Effector memory CD8-positive, alpha-beta T cell (primary cell): Measurements from ENCODE around the gene CNPY1.
A peak's percentile ranks its signal among the peaks of the same experiment; 100 is the strongest.

Experiments used
- ATAC-seq: fragments of 150-1000 bp; cut with Tn5 transposase; replicated peaks from 2 replicates; pipeline ENCODE4 v1.10.0; 2021; ENCODE audit warnings: mild to moderate bottlenecking, moderate library complexity
- DNase-seq, 3 experiments: peaks; one replicate each; pipeline ENCODE4 v3.0.0; 2021
- H3K27ac Mint-ChIP-seq, 2 donors: one replicate each; pipeline ENCODE4 v1.8.0; 2022; ENCODE audit warnings: mild to moderate bottlenecking in 2 of 2, mixed read lengths in 2 of 2, moderate library complexity in 2 of 2
- H3K27me3 Mint-ChIP-seq, 2 donors: one replicate each; pipeline ENCODE4 v1.8.0; 2022; ENCODE audit warnings: mixed read lengths in 2 of 2
- H3K36me3 Mint-ChIP-seq: one replicate; pipeline ENCODE4 v1.8.0; 2022; ENCODE audit warnings: mild to moderate bottlenecking, moderate library complexity, mixed read lengths; ENCODE audit not compliant: insufficient read depth
- H3K4me1 Mint-ChIP-seq, 2 donors: one replicate each; pipeline ENCODE4 v1.8.0; 2022; ENCODE audit warnings: low read depth in 2 of 2, mixed read lengths in 2 of 2
- H3K4me3 Mint-ChIP-seq, 2 donors: one replicate each; pipeline ENCODE4 v1.8.0; 2022; ENCODE audit warnings: mild to moderate bottlenecking in 2 of 2, mixed read lengths in 2 of 2, moderate library complexity in 2 of 2
- H3K9me3 Mint-ChIP-seq, 2 donors: one replicate each; pipeline ENCODE4 v1.8.0; 2022; ENCODE audit warnings: mixed read lengths in 2 of 2

The CNPY1 gene

DNA sequence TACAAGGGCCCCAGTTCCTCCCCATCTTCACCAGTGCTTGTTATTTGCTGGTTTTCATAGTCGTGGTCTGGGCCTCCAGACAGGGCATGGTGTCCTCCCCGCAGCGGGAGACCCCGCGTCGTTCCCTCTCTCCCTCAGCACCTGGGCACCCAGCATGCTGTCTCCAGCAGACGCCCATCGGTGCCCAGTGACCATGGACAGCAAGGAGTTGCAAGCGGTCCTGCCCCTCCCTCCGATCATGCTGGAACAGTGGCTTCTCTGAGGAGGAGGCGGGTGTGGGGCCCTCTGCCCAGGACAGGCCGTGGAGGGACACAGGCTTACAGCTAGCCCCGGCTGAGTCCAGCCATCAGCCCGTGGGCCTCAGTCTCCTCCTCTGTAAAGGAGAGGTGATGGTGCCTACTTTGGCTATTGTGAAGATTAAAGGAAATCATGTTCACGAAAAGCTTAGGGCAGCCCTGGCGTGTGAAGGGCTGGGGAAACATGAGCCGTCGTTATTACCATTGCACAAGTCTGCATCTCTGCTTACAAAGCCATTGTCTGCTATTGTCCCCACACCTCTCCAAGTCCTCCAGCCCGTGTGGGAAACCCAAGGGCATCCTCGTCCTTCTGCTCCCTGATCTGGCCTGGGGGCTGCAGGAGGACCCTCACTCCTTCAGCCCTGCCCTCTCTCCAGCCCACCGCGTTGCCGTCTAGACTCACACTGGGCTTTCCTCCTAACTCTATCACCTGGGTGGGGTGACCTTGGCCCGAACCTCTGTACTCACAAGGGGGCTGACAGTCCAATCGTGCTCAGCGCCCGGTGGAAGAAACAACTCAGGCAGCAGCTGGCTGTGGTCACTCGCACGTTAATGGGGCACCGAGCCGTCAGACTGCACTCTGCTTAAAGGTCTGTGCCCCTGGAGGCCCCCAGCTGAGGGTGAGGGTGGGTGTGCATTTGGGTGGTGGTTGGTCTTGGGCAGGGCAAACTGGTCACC lies 58.6 kb downstream of the CNPY1 start:
- peaks cover 0 to 2% of the 10 kb centered on the region in 2 donors for H3K9me3 Mint-ChIP-seq
- no peak for ATAC-seq
- peaks cover 5% of the 10 kb centered on the region for H3K36me3 Mint-ChIP-seq
- no peak overlapping the region for H3K4me3 Mint-ChIP-seq
- peaks cover 40 to 84% of the 10 kb centered on the region in 2 donors for H3K27me3 Mint-ChIP-seq
- no peak for DNase-seq
- H3K27ac Mint-ChIP-seq, result peak overlapping the region in 1 of 2 donors; percentile 22
- H3K4me1 Mint-ChIP-seq, result peaks cover 5 to 13% of the 10 kb centered on the region in 2 donors

- Mint-ChIP-seq H3K27ac (no peak overlapping the region), H3K9me3 (peaks cover 2 to 5% of the 10 kb centered on the region in 2 donors), H3K36me3 (peaks cover 5% of the 10 kb centered on the region), H3K4me1 (peaks cover 5 to 13% of the 10 kb centered on the region in 2 donors), H3K27me3 (peaks cover 34 to 90% of the 10 kb centered on the region in 2 donors), H3K4me3 (no peak overlapping the region)
- DNase-seq, result no peak
- no peak for ATAC-seq
These were observed 59.4 kb downstream of the CNPY1 start for GRCh38 chr7:155486783-155487508.

DNA sequence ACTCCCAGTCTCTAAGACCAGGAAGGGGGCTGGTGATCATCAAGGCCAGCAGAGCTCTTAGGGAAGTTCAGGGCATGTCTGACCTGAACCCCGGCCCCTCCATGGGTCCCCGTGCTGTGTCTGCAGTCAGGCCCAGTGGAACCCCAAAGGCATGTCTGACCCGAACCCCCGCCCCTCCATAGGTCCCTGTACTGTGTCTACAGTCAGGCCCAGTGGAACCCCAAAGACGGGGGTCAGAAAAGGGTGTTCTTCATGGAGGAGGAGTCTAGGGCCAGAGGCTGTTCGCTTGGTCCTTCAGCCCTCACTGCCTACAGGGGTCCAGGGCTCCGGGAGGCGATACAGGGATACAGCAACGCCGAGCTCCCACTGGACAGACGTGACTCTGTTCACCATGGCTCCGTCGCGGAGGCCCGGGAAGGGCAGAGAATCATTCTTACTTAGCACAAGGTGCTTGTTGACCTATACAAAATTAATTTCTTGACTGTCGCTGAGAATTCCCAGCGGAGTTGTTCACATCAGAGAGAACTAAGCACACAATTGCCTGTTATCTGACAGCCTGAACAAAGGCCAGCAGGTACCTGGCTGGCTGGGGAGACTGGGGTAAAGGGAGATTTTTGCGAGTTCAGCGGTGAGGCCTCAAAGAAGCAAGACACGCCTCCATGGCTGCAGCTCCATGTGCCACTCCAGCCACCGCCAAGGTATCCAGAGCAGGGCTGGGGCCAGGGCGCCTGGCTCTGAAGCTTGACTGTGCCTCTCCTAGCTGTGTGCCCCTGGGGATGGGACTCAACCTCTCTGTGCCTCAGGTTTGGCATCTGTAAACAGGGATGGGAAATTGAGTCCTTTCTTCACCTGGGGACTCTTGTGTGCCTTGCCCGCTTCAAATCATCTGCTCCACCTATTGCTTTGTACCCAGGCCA lies 61.6 kb downstream of the CNPY1 start:
- H3K27me3 Mint-ChIP-seq, result peaks cover 22 to 80% of the 10 kb centered on the region in 2 donors
- ATAC-seq (no peak), DNase-seq (no peak)
- peaks cover 0 to 4% of the 10 kb centered on the region in 2 donors for H3K4me1 Mint-ChIP-seq
- H3K36me3 Mint-ChIP-seq, result peaks cover 3% of the 10 kb centered on the region
- peaks cover 0 to 9% of the 10 kb centered on the region in 2 donors for H3K9me3 Mint-ChIP-seq
- no peak overlapping the region for H3K4me3 Mint-ChIP-seq
- no peak overlapping the region for H3K27ac Mint-ChIP-seq

GRCh38 chr7:155483868-155484325 lies 62.5 kb downstream of the CNPY1 start:
- ATAC-seq (no peak), DNase-seq (no peak)
- H3K27me3 Mint-ChIP-seq, result peaks cover 24 to 80% of the 10 kb centered on the region in 2 donors
- peaks cover 0 to 3% of the 10 kb centered on the region in 2 donors for H3K4me1 Mint-ChIP-seq
- H3K27ac Mint-ChIP-seq, result no peak overlapping the region
- H3K36me3 Mint-ChIP-seq, result peaks cover 3% of the 10 kb centered on the region
- no peak overlapping the region for H3K4me3 Mint-ChIP-seq
- H3K9me3 Mint-ChIP-seq, result peaks cover under 1 to 9% of the 10 kb centered on the region in 2 donors

DNA sequence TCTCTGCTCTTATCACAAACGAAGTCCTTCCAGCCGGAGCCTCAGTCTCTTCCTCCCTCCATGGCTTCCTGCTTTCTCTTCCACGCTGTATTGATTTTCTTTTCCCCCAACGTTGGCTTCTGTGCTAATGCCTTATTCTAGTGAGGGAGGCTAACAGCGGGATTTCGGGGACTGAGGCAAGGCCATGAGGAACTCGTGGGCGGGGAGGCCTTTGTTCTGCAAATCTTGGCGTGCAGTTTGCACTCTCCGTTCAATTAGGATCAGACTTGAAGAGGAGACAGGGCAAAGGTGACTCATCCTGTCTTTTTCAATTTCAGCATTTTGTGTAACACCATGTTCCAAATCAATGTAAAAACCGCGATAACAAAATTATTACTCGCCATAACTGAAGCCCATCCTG lies 63.1 kb downstream of the CNPY1 start:
- Mint-ChIP-seq H3K27ac (peak overlapping the region in 1 of 2 donors; percentile 83), H3K36me3 (peaks cover 3% of the 10 kb centered on the region), H3K4me1 (peaks cover 0 to 3% of the 10 kb centered on the region in 2 donors), H3K4me3 (peak overlapping the region in 1 of 2 donors; percentile 12), H3K9me3 (peaks cover 1 to 9% of the 10 kb centered on the region in 2 donors), H3K27me3 (peaks cover 27 to 80% of the 10 kb centered on the region in 2 donors)
- DNase-seq, result no peak
- no peak for ATAC-seq

GRCh38 chr7:155482511-155483183 lies 63.7 kb downstream of the CNPY1 start:
- Mint-ChIP-seq H3K27me3 (peaks cover 25 to 80% of the 10 kb centered on the region in 2 donors), H3K9me3 (peaks cover 1 to 9% of the 10 kb centered on the region in 2 donors), H3K4me1 (peaks cover 0 to 3% of the 10 kb centered on the region in 2 donors), H3K27ac (peak overlapping the region; percentile 39 to 83), H3K4me3 (peak overlapping the region; percentile 53 to 62), H3K36me3 (peaks cover 3% of the 10 kb centered on the region)
- DNase-seq, result peak in 1 of 3 experiments; percentile 14
- ATAC-seq, result peak; percentile 75

DNA sequence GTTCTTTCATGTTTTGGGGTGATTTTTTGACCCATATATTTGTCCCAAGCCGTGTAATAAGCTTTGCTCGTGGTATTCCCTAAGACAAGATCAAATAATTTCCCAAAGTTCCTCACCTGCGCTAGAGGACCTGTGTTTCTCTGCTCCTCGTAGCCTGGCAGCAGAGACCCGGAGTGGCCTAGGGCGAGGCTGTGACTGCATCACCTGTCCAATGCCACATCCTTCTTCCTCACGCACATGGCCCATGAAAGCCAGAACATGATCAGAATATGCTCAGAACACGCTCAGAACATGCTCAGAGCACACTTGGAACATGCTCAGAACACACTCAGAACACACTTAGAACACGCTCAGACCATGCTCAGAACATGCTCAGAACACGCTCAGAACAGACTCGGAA lies 64.6 kb downstream of the CNPY1 start:
- Mint-ChIP-seq H3K4me1 (peaks cover 0 to 3% of the 10 kb centered on the region in 2 donors), H3K9me3 (peaks cover 1 to 9% of the 10 kb centered on the region in 2 donors), H3K27me3 (peaks cover 26 to 83% of the 10 kb centered on the region in 2 donors), H3K36me3 (peaks cover 2% of the 10 kb centered on the region), H3K27ac (no peak overlapping the region), H3K4me3 (no peak overlapping the region)
- ATAC-seq (no peak), DNase-seq (no peak)

GRCh38 chr7:155477476-155477875 lies 68.9 kb downstream of the CNPY1 start:
- DNase-seq, result no peak
- H3K9me3 Mint-ChIP-seq, result peaks cover 1 to 9% of the 10 kb centered on the region in 2 donors
- H3K36me3 Mint-ChIP-seq, result no peaks in the 10 kb centered on the region
- ATAC-seq, result no peak
- no peak overlapping the region for H3K27ac Mint-ChIP-seq
- H3K4me3 Mint-ChIP-seq, result no peak overlapping the region
- peaks cover 61 to 88% of the 10 kb centered on the region in 2 donors for H3K27me3 Mint-ChIP-seq
- no peaks in the 10 kb centered on the region for H3K4me1 Mint-ChIP-seq

DNA sequence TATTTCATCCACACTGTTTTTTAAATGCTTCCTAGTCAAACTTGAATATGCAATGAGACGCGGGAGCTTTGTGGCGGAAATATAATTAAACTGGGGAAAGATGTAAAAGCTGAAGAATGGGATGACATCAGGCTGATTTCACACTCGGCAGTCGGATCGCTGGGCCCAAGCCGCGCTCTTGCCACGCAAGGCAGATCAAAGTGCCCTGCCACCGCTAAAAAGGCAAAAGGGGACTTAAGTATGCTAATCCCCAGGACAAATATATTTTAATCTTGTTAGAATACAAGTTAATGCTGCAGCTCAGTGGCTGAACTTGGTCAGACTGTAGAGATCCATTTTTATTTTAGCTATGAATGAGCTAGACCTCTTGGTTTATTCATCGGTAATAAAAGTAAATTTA lies 74.6 kb downstream of the CNPY1 start:
- H3K27ac Mint-ChIP-seq, result no peak overlapping the region
- H3K27me3 Mint-ChIP-seq, result peaks cover 90 to 100% of the 10 kb centered on the region in 2 donors
- no peaks in the 10 kb centered on the region for H3K9me3 Mint-ChIP-seq
- DNase-seq (no peak), ATAC-seq (no peak)
- H3K4me3 Mint-ChIP-seq, result no peak overlapping the region
- no peaks in the 10 kb centered on the region for H3K36me3 Mint-ChIP-seq
- peaks cover 0 to 4% of the 10 kb centered on the region in 2 donors for H3K4me1 Mint-ChIP-seq

DNA sequence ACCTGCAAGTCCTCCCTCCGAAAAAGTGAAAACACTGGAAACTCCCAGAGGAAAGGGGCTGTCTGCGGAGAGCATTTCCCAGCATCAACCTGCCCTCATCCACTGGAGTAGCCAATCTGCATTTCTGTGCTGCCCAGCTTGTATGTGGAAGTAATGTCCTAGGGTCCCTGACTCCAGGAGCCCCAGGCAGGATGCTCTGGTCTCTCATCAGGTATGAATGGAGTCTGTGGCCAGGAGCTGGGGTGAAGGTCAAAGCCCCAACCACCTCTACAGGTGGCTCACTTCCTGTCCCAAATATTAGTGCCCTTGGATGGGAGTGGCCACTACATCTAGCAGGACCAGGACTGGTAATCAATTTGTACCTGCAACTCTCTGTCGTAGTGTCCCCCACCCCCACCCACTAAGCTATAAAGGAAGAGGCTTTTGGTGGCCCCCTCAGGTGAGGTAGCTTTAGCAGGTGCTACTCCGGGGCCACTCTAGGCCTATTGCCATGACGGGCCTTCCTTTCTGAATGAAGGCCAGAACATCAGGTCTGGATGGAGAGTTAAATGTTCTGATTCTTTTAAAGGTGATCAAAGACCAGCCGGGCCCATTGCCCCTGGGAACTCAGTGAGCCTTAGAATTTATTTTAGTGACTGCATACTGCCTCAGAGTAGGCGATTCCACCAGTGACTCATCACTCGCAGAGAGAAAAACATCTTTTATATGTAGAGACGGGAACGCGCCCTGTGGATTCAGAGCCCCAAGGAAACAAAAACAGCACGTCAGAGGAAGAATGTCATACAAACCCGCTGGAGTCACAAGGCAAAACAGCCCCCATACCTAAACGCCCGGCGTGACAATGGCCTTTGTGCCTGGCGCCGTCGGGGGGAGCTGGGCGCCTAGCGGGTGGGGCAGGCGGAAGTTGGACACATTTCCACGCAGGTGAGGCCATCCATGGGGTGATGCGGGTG lies 75.4 kb downstream of the CNPY1 start:
- H3K9me3 Mint-ChIP-seq, result no peaks in the 10 kb centered on the region
- peaks cover 0 to 4% of the 10 kb centered on the region in 2 donors for H3K4me1 Mint-ChIP-seq
- H3K27me3 Mint-ChIP-seq, result peaks cover 89 to 100% of the 10 kb centered on the region in 2 donors
- no peak overlapping the region for H3K4me3 Mint-ChIP-seq
- no peak for ATAC-seq
- H3K36me3 Mint-ChIP-seq, result no peaks in the 10 kb centered on the region
- no peak for DNase-seq
- no peak overlapping the region for H3K27ac Mint-ChIP-seq

DNA sequence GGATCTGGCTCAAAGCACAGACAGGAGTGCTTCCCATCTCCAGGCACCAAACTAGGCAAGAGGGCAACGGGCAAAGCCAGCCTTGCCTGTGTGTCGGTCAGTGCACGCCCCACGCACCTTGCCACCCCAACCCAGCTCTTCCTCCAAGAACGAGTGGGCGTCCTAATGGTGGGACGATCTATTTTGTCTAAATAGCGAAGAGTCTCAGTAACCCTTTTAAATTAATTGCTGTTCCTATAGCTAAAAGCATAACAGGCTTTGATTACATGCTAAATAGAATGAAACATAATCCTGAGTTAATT lies 76.2 kb downstream of the CNPY1 start:
- Mint-ChIP-seq H3K36me3 (peaks cover 4% of the 10 kb centered on the region), H3K27me3 (peaks cover 90 to 100% of the 10 kb centered on the region in 2 donors), H3K4me3 (no peak overlapping the region), H3K4me1 (peaks cover 0 to 4% of the 10 kb centered on the region in 2 donors), H3K27ac (no peak overlapping the region), H3K9me3 (no peaks in the 10 kb centered on the region)
- DNase-seq, result no peak
- ATAC-seq, result no peak
